ENCODE measurements around the gene MAEA.

MAEA gene

DNA sequence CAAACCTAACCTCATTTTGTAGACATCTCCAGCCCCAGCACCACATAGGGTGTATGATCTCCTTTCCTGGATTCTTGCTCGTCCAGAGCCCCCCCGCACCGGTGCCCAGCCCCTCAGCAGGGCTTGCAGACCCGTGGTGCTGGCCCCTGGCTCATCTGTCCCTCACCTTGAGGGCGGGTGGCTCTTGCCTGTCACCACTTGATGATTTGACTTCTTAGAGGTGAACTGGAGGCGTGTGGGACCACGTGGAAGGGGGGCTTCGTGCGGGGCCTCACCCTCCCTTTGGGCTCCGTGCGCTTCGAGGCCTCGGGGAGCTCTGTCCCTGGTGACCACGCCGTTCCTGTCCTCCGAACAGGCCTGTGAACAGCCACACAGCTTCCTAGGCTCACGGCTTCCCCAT is 72.8 kb downstream of the MAEA start:
- Histone ChIP-seq H3K36me3 (ENCODE audit: insufficient read depth, low read length) (peaks cover 16% of the 10 kb centered on the region), H3K79me2 (ENCODE audit: insufficient read depth, low read length) (no peaks in the 10 kb centered on the region), H3K4me2 (ENCODE audit: insufficient read depth, low read length) (no peak overlapping the region), H3K4me3 (ENCODE audit: low read depth in 1 of 2, low read length in 2 of 2) (no peak overlapping the region), H2AFZ (ENCODE audit: low read depth, low read length) (no peak overlapping the region), H3K27ac (ENCODE audit: low read length) (no peak overlapping the region), H3K4me1 (ENCODE audit: insufficient read depth, low read length) (no peaks in the 10 kb centered on the region), H3K27me3 (ENCODE audit: insufficient read depth, low read length, poor library complexity) (no peaks in the 10 kb centered on the region), H3K9me3 (ENCODE audit: insufficient read depth, low read length, severe bottlenecking) (no peaks in the 10 kb centered on the region), H3K9ac (ENCODE audit: low read depth, low read length) (no peak overlapping the region), H4K20me1 (ENCODE audit: insufficient read depth, low read length) (peaks cover 8% of the 10 kb centered on the region; the same call in 1 of the 2 replicates)
- ATAC-seq (ENCODE audit: insufficient read depth, low read depth) (no peak), DNase-seq (no peak)
- TF ChIP-seq EZH2 (IDR thresholded peaks at IDR 0.05; ENCODE audit: borderline replicate concordance, low read depth, low read length, severe bottlenecking) = no peak
- TF ChIP-seq, protein P1, sequence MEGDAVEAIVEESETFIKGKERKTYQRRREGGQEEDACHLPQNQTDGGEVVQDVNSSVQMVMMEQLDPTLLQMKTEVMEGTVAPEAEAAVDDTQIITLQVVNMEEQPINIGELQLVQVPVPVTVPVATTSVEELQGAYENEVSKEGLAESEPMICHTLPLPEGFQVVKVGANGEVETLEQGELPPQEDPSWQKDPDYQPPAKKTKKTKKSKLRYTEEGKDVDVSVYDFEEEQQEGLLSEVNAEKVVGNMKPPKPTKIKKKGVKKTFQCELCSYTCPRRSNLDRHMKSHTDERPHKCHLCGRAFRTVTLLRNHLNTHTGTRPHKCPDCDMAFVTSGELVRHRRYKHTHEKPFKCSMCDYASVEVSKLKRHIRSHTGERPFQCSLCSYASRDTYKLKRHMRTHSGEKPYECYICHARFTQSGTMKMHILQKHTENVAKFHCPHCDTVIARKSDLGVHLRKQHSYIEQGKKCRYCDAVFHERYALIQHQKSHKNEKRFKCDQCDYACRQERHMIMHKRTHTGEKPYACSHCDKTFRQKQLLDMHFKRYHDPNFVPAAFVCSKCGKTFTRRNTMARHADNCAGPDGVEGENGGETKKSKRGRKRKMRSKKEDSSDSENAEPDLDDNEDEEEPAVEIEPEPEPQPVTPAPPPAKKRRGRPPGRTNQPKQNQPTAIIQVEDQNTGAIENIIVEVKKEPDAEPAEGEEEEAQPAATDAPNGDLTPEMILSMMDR (IDR thresholded peaks at IDR 0.05; ENCODE audit: borderline replicate concordance, extremely low read depth, low read length, poor library complexity, severe bottlenecking) = no peak

DNA sequence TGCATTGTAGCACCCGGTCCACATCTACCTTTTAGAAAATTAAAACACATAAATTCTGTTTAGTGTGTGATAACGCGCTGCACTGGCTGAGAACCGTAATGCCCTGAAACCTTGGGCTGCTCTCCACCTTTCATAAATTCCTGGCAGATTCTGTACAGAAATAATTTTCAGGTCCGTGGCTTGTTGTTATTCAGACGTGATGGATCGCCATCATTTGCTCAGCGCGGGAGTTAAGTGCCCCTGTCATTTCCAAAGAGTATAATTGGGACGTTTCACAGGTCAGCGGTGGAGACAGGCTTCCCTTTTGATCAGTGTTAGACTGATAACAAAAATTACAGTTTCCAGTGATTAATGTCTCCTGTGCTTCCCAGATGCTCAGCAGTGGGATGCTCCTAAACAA is 73.8 kb downstream of the MAEA start:
- H3K9me3 ChIP-seq (ENCODE audit: insufficient read depth, low read length, severe bottlenecking) = no peaks in the 10 kb centered on the region
- H3K9ac ChIP-seq (ENCODE audit: low read depth, low read length) = no peak overlapping the region
- DNase-seq (no peak), ATAC-seq (ENCODE audit: insufficient read depth, low read depth) (no peak)
- no peak overlapping the region for H3K4me3 ChIP-seq (ENCODE audit: low read depth in 1 of 2, low read length in 2 of 2)
- TF ChIP-seq, protein P1 (IDR thresholded peaks at IDR 0.05; ENCODE audit: borderline replicate concordance, extremely low read depth, low read length, poor library complexity, severe bottlenecking) = no peak
- no peak for TF ChIP-seq EZH2 (IDR thresholded peaks at IDR 0.05; ENCODE audit: borderline replicate concordance, low read depth, low read length, severe bottlenecking)
- no peaks in the 10 kb centered on the region for H3K27me3 ChIP-seq (ENCODE audit: insufficient read depth, low read length, poor library complexity)
- H3K79me2 ChIP-seq (ENCODE audit: insufficient read depth, low read length) = no peaks in the 10 kb centered on the region
- no peak overlapping the region for H2AFZ ChIP-seq (ENCODE audit: low read depth, low read length)
- peaks cover 13% of the 10 kb centered on the region; the same call in 1 of the 2 replicates for H3K36me3 ChIP-seq (ENCODE audit: insufficient read depth, low read length)
- H4K20me1 ChIP-seq (ENCODE audit: insufficient read depth, low read length) = peaks cover 4% of the 10 kb centered on the region; the same call in 1 of the 2 replicates
- no peaks in the 10 kb centered on the region for H3K4me1 ChIP-seq (ENCODE audit: insufficient read depth, low read length)
- no peak overlapping the region for H3K27ac ChIP-seq (ENCODE audit: low read length)
- H3K4me2 ChIP-seq (ENCODE audit: insufficient read depth, low read length) = no peak overlapping the region

DNA sequence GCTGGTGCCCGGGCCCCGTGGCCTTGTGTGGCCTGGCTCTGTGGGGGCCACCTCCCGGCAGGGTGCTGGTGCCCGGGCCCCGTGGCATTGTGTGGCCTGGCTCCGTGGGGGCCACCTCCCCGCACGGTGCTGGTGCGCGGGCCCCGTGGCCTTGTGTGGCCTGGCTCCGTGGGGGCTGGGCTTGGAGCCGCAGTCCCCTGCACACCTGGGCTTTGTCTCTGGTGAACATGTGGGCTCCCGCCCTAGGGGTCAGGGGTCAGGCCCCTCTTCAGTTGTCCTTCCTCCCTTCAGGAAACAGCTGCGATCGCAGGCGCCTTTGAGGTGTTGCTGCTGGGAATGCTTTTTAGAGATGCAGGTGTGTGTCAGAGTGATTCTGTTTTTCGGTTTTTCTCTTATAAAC is 74.5 kb downstream of the MAEA start:
- H3K9ac ChIP-seq (ENCODE audit: low read depth, low read length) = no peak overlapping the region
- H3K4me1 ChIP-seq (ENCODE audit: insufficient read depth, low read length) = no peaks in the 10 kb centered on the region
- no peaks in the 10 kb centered on the region for H3K79me2 ChIP-seq (ENCODE audit: insufficient read depth, low read length)
- H3K36me3 ChIP-seq (ENCODE audit: insufficient read depth, low read length) = peaks cover 13% of the 10 kb centered on the region; the same call in 1 of the 2 replicates
- no peak overlapping the region for H3K27ac ChIP-seq (ENCODE audit: low read length)
- no peak overlapping the region for H3K4me3 ChIP-seq (ENCODE audit: low read depth in 1 of 2, low read length in 2 of 2)
- ATAC-seq (ENCODE audit: insufficient read depth, low read depth) = no peak
- peaks cover 4% of the 10 kb centered on the region; the same call in 1 of the 2 replicates for H4K20me1 ChIP-seq (ENCODE audit: insufficient read depth, low read length)
- no peaks in the 10 kb centered on the region for H3K27me3 ChIP-seq (ENCODE audit: insufficient read depth, low read length, poor library complexity)
- H2AFZ ChIP-seq (ENCODE audit: low read depth, low read length) = no peak overlapping the region
- no peak for TF ChIP-seq EZH2 (IDR thresholded peaks at IDR 0.05; ENCODE audit: borderline replicate concordance, low read depth, low read length, severe bottlenecking)
- TF ChIP-seq, protein P1 (IDR thresholded peaks at IDR 0.05; ENCODE audit: borderline replicate concordance, extremely low read depth, low read length, poor library complexity, severe bottlenecking) = no peak
- DNase-seq = no peak
- H3K9me3 ChIP-seq (ENCODE audit: insufficient read depth, low read length, severe bottlenecking) = no peaks in the 10 kb centered on the region
- no peak overlapping the region for H3K4me2 ChIP-seq (ENCODE audit: insufficient read depth, low read length)
